Stimulated activated CD4-positive, alpha-beta T cell treated with anti-CD3 and anti-CD28 coated beads, Interleukin-2, amount 100 ng/mL, for 4 hours (primary cell): ENCODE results near the gene MATN3.
A peak's percentile ranks its signal among the peaks of the same experiment; 100 is the strongest.

ENCODE experiments used
- DNase-seq: peaks from one replicate; pipeline ENCODE4 v3.0.0-alpha.2; 2020; ENCODE audit warnings: low read depth

Gene MATN3

DNA sequence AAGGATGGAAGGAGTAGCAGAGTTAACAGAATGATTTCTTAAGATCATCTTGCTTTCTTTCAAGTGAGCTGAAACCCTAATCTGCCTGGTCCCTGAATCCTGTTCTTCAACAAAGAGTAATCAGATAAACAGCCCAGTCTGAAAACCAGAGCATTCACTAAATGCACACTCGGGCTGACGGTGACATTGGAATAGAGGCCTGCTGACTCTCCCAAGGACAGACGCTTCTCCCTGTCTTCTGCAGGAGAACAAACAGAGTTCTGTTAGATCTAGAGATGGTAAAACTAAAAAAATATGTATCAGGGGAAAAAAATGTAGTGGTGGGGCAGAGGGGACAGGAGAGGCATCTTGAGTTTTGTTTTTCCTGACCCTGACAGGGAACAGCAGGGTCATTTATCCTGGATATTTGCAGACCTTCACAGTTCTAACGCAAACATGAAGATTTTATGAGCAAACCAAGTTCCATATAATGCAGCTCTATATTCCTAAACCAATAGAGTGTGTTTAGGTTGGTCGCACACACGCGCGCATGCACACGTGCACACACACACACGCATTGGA is 7.3 kb downstream of the MATN3 start:
- DNase-seq, result no peak

DNA sequence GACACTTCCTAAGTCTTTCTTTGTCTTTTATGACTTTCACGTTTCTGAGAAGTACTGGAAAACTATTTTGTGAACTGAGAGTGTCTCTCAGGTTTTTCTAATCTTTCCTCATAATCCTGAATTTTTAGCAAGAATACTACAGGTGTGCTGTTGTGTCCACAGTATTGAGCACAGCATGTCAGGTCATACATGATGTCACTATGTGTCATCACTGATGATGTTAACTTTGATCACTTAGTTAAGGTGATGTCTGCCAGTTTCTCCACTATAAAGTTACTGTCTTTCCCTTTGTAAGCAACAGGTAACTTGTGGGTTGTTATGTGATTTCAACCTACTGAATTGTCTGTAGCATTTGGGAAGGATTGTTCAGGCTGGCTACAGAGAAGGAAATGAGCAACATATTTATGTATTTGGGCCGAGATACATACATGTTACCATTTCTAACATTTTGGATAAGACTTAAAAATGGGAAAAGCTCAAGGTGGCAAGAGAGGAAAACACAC is 11.1 kb downstream of the MATN3 start:
- DNase-seq, result no peak

DNA sequence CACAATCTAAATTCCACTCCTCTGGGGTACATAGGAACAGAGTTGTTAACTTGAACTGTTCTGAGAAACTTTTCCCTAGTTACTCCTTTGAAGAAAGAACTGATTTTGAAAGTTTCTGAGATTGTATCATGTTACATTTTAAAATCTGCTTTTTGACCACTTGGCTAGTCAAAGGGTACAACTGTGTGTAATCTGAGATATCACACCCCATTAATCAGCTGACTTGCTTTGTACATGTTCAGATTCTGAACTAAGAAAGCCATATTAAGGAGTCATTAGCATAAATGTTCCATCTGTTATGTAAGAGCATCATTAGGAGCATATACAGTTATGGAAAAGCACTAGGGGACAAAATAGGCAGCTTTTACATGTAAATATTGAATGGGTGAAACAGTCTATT is 18.7 kb downstream of the MATN3 start:
- DNase-seq, result no peak

DNA sequence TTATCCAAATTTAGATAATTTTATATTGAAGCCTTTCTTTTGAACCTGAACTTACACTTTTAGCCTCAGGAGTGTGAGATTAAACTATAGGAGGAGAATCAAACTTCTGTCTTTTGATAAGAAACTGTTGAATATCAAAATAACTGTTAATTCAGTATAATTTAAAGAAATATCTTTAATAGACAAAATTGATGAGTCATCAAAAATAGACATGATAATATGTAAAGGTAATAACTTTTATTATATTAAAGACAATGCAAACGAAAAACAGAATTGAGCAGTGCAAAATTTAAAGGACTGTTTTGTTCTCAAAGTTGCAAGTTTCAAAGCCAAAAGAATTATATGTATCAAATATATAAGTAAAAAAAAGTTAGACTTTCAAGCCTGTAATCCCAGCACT is 20.6 kb downstream of the MATN3 start:
- no peak for DNase-seq

DNA sequence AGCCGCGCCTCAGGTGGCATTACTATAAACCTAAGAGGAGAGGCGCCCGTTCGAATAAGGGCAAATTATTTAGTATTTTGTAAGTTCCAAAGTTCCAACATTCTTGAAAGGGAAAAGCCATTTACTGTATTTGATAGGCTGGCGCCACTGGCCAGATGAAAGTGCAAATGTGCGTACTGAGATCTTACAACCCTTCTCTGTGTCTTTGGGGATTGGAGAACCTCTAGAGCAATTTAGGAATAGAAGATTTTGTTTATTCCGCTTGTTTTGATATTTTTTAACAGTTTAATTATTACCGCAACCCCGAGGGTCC is 22.1 kb downstream of the MATN3 start:
- DNase-seq, result no peak

DNA sequence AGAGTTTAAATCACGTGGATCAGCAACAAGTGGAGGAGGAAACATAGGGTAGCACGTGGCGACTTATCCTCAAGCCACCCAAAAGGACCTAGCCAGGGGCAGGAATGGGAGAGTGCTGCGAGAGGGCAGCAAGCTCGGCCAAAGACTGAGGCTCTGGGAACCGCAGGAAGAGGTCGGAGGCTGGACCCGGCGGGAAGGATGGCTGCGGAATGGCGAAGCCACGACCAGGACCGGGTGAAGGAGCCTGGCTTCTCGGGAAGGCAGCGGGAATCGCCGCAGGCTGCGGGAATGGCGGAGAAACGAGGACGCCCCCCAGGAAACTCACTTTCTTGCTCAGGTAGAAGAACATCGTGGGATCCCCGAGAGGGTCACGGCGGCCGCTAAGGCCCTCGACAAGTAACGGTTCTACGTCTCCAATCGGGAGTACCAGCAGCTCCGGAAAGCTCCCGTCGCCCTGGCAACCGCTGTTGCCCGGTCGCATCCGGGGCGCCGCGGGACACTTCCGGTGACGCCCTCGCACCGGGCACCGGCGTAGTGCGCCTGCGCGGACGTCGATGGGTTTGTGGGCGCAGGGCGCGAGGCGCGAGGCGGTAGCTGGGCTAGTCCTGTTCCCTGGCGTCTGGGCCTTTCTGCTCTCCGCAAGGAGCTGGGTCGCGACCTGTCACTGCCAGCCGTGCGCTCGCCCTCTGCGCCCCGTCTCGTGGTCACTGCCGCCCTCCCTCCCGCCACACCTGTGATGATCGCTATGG is 22.6 kb downstream of the MATN3 start, which contains the start of gene WDR35:
Gene WDR35 (minus strand): TSS at position 439 of the 749 bp plus-strand sequence. CDS start 90 bp downstream, at position 349.
- peak; percentile 86 for DNase-seq

DNA sequence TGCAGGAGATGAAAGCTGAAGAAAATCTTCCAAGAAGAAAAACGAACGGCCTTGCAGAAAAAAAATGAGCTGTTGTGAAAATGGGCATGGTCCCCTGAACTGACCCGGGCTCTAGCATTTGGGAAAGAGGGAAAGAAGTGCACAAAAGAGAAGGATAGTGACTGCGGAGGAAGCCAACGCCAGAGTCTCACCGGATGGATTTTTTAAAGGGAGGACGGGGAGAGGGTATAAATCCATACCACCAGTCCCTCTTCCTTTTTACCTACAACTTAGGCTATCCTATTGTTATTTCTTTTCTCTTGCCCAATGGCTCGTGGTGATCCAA is 23.2 kb downstream of the MATN3 start:
- no peak for DNase-seq

DNA sequence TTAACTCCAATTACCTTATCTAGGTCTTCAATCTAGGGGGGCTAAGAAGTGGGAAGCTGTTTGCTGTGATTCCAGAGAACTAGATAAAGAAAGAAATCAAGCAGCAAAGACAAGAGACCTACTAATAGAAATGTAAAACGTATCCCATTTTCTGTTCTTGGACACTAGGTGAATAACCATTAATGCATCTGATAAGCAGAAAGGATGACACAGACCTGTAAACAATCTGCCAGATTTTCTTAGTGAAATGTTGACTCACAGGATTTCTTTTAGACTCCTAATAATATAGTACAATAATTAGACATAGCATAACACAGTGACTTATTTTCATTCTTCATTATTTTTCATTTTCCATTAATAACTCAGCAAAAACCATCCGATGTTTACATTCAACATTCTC is 23.9 kb downstream of the MATN3 start:
- DNase-seq, result no peak

DNA sequence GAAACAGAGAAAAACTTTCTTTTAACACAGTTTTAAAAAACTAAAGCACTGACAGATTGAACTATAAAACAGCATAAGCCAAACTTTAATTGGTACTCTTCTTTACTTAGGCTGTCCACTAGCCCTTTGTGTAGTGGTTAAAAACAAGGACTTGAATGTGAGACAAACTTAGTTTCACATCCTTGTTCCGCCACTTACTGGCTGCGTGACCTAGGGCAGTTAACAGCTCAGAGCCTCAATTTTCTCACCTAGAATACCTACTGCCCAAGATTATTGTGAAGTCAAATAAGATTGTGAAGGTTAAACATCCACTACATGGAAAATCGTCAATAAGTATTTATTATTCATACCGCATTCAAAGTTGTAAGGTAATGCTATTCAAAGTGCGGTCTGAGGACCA is 24.5 kb downstream of the MATN3 start:
- no peak for DNase-seq

DNA sequence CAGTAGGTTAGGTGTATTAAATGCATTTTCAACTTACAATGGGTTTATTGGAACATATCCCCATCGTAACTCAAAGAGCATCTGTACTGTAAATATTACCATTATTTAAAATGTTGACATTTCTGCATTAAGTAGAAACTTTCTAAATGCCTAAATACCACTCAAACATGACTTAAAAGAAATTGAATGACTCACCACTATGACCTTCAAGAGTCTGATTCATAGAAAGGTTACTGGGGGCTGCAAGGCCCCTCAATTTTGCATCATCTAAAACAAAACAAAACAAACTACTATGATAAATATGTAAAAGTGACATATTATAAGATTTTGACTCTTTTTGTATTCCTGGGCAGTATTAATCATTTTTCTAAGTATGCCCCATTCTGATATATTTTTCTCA is 30.2 kb downstream of the MATN3 start:
- DNase-seq, result no peak

DNA sequence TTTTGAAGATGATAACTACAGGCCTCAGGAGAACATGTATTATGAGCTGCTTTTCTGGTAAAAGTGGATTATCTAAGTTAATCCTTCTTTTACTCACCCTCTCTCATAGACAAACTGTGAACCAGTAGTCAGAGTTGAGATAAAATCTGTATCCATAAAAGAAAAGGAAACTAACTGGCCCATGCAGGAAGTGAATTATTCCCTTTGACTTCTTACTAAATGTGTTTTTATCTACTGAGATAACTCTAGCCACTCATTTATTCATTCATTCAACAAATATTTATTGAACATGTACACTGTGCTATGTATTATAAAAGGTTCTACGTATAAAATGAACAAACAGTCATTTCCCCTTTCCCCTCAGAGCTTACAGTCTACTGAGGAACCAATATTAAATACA is 32.5 kb downstream of the MATN3 start:
- no peak for DNase-seq

DNA sequence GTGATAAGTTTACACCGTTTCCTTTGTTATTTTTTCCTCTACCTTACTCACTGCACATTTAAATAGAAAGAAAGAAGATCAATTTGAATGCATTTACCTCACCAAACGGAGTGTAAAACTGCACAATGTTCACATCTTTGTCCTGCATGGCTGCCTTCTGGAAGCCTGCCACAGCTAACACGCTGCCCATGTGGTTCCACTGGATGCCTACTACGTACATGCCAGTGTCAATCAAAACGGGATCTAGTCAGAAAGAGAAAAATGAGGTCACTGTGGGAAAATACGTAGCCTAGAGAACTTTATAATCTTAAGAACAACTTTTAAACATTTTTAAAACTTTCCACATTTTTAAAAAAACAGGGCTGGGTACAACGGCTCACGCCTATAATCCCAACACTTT is 39.0 kb downstream of the MATN3 start:
- no peak for DNase-seq

DNA sequence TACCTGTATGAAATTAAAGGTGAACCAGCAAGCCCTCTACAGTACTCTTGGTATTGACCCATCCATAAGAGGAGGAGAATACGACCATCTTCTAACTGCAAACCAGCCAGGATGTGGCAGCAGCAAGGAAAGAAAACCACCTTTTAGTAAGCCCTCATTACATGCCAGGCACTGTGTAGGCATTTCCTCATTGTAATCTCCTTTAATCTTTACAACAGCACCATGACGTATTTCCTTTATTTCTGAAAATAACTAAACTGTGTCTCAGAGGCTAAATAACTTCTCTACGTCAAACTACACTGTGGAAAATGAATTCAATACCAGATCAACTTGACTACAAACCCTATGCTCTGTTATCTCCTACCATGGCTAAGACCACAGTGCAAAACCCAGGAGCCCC is 40.8 kb downstream of the MATN3 start:
- no peak for DNase-seq

DNA sequence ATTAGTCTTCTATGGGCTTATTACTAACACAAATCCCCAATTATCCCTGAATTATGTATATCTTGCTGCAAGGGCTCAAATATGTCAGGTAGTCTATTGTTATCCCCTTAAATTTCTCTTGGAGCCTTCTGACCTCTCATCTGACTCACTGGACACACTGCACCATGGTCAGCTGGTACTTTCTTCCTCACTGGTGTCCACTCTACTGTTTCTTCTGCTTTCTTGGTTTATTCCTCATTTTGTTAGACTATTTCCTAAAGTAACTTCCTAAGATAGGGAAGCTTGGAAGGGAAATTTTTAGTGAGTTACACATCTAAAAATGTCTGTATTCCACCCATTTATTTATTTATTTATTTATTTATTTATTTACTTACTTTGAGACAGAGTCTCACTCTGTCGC is 49.1 kb downstream of the MATN3 start:
- no peak for DNase-seq

DNA sequence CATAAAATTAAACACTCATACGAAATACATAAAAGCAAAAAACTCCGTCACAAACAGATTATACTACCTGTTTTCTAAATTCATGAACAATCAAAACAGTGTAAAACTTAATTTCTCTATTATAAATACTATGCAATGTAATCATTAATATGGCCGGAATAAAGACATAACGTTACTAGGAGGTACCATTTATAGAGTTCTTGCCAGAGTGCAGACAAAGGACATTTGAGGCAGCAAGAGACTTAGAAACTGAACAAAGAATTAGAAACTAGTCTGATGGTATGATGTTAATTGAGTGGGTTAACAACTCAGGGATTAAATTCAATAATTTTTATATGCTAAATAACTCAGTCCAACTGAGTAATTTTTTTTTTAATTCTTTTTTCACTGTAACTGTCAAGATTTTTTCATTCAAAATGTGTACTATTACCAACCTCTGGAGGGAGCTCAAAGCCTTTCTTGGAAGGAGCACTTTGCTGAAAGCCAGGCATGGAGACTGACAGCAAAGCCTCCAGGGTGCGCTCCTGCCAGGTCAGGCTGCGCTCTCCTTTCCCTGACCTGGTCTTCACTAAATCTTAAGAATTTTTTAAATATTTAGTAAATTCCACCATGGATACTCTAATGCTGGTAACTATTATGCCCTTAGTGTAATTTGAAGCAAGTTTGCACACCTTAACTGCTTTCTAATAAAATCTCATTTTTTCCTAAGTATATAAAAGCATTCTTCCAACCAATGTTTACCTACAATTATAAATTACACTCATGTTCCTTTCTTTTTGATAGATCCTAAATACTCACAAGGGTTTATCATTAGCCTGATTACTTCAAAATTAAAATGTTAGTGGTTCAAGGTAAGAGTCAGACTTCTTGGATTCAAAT is 56.7 kb downstream of the MATN3 start:
- DNase-seq, result peak; percentile 15

DNA sequence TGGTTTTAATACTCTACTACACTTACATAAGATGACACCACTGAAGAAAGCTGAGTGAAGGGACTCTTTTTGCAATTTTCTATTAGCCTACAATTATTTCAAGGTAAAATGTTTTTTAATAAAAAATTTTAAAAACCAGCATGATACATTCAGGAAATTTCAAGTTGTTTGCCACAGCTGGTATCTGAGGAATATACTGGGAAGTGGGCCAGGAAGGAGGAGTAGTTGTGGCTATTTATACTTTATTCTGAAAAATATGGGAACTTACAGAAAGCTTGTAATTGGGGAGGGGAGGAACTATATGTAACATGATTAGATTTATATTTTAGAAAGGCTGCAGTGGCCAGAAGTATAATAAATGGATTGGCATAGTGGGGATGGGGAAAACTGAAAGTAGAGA is 63.4 kb downstream of the MATN3 start:
- no peak for DNase-seq

DNA sequence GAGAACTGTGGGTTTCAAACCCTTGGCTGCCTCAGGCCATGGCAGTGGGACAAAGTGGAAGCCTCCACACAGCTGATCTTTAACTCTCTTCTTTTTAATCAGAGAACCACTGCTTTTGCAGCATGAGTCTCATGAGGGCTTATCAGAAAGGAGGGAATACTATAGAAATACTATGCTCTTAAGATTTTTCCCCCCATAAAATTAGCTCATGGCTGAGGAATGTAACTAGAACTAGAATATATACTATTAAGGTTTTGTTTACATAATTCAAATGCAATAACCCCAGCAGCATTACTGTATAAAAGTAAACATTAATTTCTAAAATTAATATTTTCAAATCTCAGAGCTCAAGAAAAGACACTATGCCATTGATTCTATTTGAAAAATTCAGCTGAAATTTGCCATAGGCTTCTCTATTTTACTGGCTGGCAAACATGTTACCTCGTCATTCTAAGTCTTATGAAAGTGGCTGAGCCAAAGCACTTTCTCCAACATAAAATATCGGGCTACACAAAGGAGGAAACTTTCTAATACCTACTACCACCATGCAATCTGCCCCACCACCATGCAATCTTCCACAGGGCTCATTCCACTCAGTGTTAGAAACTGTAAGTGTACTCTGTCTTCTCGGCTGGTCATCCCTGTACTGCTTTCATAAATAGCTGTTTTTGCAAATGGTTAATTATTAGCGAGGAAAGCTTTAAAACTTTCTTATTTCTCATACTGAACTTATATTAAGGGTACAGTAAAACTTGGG is 65.1 kb downstream of the MATN3 start:
- no peak for DNase-seq

DNA sequence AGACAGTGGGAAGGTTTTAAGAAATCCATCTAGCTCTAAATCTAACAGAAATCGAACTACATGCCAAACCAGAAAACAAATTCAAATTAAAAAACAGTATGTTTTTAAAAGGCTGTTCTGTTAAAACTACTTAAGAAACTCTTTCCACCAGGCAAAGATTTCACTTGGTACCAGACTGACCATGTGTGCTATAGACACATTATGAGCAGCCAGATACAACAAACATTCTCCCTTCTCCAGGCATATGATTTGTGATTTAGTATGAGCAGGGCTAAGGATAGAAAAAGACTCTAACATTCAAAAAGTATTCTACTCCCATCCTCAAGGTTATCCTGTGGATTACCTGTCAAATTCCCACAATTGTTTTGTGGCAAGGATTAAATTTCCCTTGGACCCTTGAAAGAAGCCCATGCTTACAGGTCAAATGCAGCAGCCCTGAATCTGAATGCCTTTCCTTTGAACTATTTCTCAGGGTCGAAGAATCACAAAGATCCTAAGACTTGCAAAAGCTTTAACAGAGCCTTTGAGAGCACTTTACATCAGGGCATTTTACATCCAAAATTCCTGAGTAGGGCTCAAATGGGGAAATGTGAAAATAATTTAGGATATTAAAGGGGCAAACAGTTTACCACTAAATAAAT is 68.1 kb downstream of the MATN3 start:
- DNase-seq, result no peak

DNA sequence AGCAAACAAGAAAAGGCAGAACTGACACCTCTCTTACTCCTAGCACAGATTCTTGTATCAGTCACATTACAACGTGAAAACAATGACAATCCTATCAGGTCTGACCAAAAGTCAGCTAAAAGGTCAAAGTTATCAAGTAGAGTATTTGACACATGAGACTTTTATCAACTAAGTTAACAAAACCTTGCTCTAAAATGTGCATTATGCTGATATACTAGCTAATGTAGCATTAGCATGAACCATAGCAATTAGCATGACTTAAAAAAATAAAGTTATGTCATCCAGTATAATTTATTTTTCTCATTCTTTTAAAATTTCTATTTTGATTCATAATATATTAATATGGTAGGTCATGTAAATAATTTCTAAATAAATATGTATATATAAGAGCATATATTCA is 69.3 kb downstream of the MATN3 start:
- DNase-seq, result no peak

DNA sequence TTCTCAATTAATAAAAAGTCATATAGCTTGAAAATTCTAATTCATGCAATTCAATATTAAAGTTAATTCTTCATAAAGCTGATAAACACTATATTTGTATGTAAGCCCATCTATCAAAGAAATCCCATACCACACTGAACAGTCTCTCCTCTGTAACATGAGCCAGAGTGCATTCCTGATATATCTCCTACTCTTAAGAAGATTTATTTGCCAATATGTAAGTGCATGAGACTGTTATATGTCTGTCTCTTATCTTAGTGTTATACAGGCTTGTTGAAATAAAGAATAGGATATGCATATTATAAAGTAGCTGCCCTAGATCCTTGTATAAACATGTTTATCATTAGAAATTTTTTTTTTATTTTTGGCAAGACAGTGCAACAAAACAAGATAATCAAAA is 70.3 kb downstream of the MATN3 start:
- no peak for DNase-seq
